H1 (cell line): Measurements from ENCODE around the gene MAD2L2. TPM values are rescaled to one million over a fixed set of nuclear protein-coding genes. Genes with fewer than 3 reads are reported as not detected.

Source experiments
- E2F6 ChIP-seq: IDR thresholded peaks from 2 replicates; pipeline ENCODE4 v1.6.1; 2012; ENCODE audit warnings: inconsistent platforms
- NRF1 ChIP-seq: IDR thresholded peaks from 2 replicates; pipeline ENCODE4 v1.6.1; 2011; ENCODE audit warnings: mild to moderate bottlenecking, low read depth, low read length, improper control_type of control experiment
- polyA plus RNA-seq, 7 experiments: library from polyadenylated mRNA; depleted of rRNA in 3 of 7; stranded (reverse) in 5 of 7; unstranded in 2 of 7; fragments of >200 nt in 5 of 7; fragments of 200-250 nt in 2 of 7; gene quantifications; 1 replicate in 5 of 7; 2 replicates in 1 of 7; 4 replicates in 1 of 7; pipeline versions ENCODE4 v1.2.1 to v1.2.3, GENCODE V29; 2011 to 2013; ENCODE audit warnings: missing spikeins in 2 of 7, mixed read lengths in 2 of 7
- total RNA-seq: library from RNA; stranded (reverse); fragmentation: NEBNext Ultra II Directional; extraction: Animal tissue kit (Norgen Biotek cat#: 25700); gene quantifications from 2 replicates; pipeline ENCODE4 v1.2.1, GENCODE V29; 2021

The MAD2L2 gene
- total and polyA plus RNA-seq, 2 of the 8 experiments (the other 6 are each of a cell fraction or from before 2014, with no cell fraction given) = 310 to 469 TPM

- TF ChIP-seq E2F6 (no peak), NRF1 (no peak)
These were observed 10.2 kb downstream of the MAD2L2 start (continued) for GRCh38 chr1:11670747-11671146.
